ENCODE measurements around the gene CAMTA1. TPM values are rescaled to one million over a fixed set of nuclear protein-coding genes. Genes with fewer than 3 reads are reported as not detected.

The CAMTA1 gene
- total and polyA plus RNA-seq, 9 of the 15 experiments (the other 6 are each of a cell fraction or from before 2014, with no cell fraction given): 43.9 to 161 (median 65.9) TPM

GRCh38 chr1:6909857-6910256 is 124.6 kb downstream of the CAMTA1 start:
- Histone ChIP-seq H3K27me3 (ENCODE audit: control insufficient read depth in 2 of 2, insufficient read depth in 2 of 2, low read length in 2 of 2) (peaks cover 25 to 52% of the 10 kb centered on the region in 2 experiments; a peak in 4 of 5 replicates), H3K79me2 (ENCODE audit: control insufficient read depth, insufficient read depth, low read length) (no peaks in the 10 kb centered on the region), H3K4me2 (ENCODE audit: insufficient read depth, low read length) (no peak overlapping the region), H3K9me3 (replicated peaks; ENCODE audit: control insufficient read depth, insufficient read depth, low read depth, low read length) (no peaks in the 10 kb centered on the region), H2AFZ (ENCODE audit: low read depth, low read length) (no peak overlapping the region), H3K4me3 (no peak overlapping the region), H4K20me1 (replicated peaks; ENCODE audit: control insufficient read depth, insufficient read depth, low read length) (no peaks in the 10 kb centered on the region), H3K4me1 (replicated peaks in 1 of 2; ENCODE audit: control insufficient read depth in 2 of 2, insufficient read depth in 2 of 2, low read length in 2 of 2) (peaks cover 11 to 31% of the 10 kb centered on the region in 2 experiments), H3K36me3 (ENCODE audit: control insufficient read depth, insufficient read depth, low read length) (no peaks in the 10 kb centered on the region), H3K9ac (ENCODE audit: insufficient read depth in 1 of 2, low read depth in 2 of 2, low read length in 2 of 2) (no peak overlapping the region), H3K9me1 (ENCODE audit: control insufficient read depth, insufficient read depth, low read length) (no peaks in the 10 kb centered on the region), H3K27ac (ENCODE audit: extremely low read depth, low read depth, low read length) (no peak overlapping the region)
- no peak for DNase-seq (ENCODE audit: extremely low read depth in 1 of 4, low spot score in 3 of 4)
- ATAC-seq: no peak
- ChIA-PET POLR2A (interaction anchor here (0.9 to 1.7 kb wide), 4 partner anchors 9 to 125 kb away, joined by 3 to 6 read pairs (median 4); partner anchors contain the start of gene CAMTA1), CTCF (ENCODE audit: low intra/inter-chr PET ratio) (no interaction called here)
- TF ChIP-seq ZNF146 (CRISPR knock-in tag; IDR thresholded peaks at IDR 0.05; ENCODE audit: unreplicated experiment) (no peak), SRF (CRISPR knock-in tag; IDR thresholded peaks at IDR 0.05) (no peak), RNF219 (CRISPR knock-in tag; IDR thresholded peaks at IDR 0.05) (no peak), NFIC (IDR thresholded peaks at IDR 0.05) (no peak), KAT2B (IDR thresholded peaks at IDR 0.05; ENCODE audit: low read depth, low read length) (no peak), YBX1 (IDR thresholded peaks at IDR 0.05) (no peak), HOXB6 (CRISPR knock-in tag; IDR thresholded peaks at IDR 0.05; ENCODE audit: borderline replicate concordance) (no peak), HDAC3 (IDR thresholded peaks at IDR 0.05; ENCODE audit: borderline replicate concordance, partially characterized antibody) (no peak), HLTF (IDR thresholded peaks at IDR 0.05) (no peak), ZKSCAN1 (IDR thresholded peaks at IDR 0.05; ENCODE audit: low read depth, low read length) (no peak), ZNF282 (CRISPR knock-in tag; IDR thresholded peaks at IDR 0.05) (no peak), ZC3H8 (IDR thresholded peaks at IDR 0.05) (no peak), SP2 (IDR thresholded peaks at IDR 0.05; ENCODE audit: extremely low read depth, low read depth, low read length, poor library complexity, severe bottlenecking) (no peak), ETS2 (tag; IDR thresholded peaks at IDR 0.05; ENCODE audit: borderline replicate concordance, poor library complexity, severe bottlenecking) (no peak), HSF4 (CRISPR knock-in tag; IDR thresholded peaks at IDR 0.05; ENCODE audit: borderline replicate concordance) (no peak), ZNF263 (CRISPR knock-in tag; IDR thresholded peaks at IDR 0.05; ENCODE audit: borderline replicate concordance) (no peak)
- intact Hi-C loops (cut with micrococcal nuclease): no loop called here
- WGBS (ENCODE audit: insufficient coverage, low coverage, missing lambda C conversion rate): 20% methylated on average over 1 of the region's 1 CpG
- in situ Hi-C loops (cut with MboI): no loop called here
- no peak for FAIRE-seq
- no TSS peak for BruUV-seq (replicated peaks)
